GM12892 (cell line): Measurements from ENCODE around the gene DTL.

ENCODE experiments used
- POLR2A ChIP-seq: IDR thresholded peaks from 2 replicates; pipeline ENCODE4 v1.6.1; 2011; ENCODE audit warnings: low read depth, low read length, control low read depth
- POLR2AphosphoS5 ChIP-seq: IDR thresholded peaks from 2 replicates; pipeline ENCODE4 v1.6.1; 2011; ENCODE audit warnings: low read depth, low read length, control low read depth

DNA sequence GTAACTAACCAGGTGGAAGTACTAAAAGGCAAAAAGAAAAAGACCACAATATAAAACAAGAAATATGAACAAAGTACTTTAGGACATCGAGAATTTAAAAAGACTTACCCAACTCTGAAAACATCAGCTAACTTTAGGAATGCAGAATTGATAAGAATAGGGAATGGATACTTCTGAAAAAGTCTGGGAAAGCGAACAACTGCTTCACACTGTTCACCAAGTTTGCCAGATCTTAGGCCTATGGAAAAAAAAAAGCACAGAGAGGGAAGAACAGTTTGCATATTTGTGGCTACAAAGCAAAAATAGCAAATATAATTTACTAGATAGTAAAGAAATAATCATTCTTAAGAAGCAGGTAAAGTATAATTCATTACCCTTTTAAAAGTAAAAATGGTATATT lies 14.6 kb upstream of the DTL start:
- TF ChIP-seq POLR2AphosphoS5 (no peak), POLR2A (no peak)
